H9 (cell line): Measurements from ENCODE around the gene AKR7A2. TPM values are rescaled to one million over a fixed set of nuclear protein-coding genes. Genes with fewer than 3 reads are reported as not detected.

ENCODE experiments used
- DNase-seq: peaks from one replicate; pipeline ENCODE4 v3.0.0-alpha.2; 2017
- H2AFZ ChIP-seq: one replicate; pipeline ENCODE4 v1.6.1; 2013; ENCODE audit warnings: mild to moderate bottlenecking, low read length, control low read depth, moderate library complexity
- H2AK5ac ChIP-seq: 2 replicates; pipeline ENCODE4 v1.6.1; 2013; ENCODE audit warnings: low read length, control low read depth, mixed read lengths; ENCODE audit not compliant: insufficient read length
- H2BK120ac ChIP-seq: one replicate; pipeline ENCODE4 v1.6.1; 2013; ENCODE audit warnings: low read depth, mild to moderate bottlenecking, low read length, control low read depth, inconsistent platforms; ENCODE audit not compliant: poor library complexity, severe bottlenecking
- H2BK12ac ChIP-seq: 2 replicates; pipeline ENCODE4 v1.6.1; 2013; ENCODE audit warnings: low read length, control low read depth, mixed read lengths, low read depth; ENCODE audit not compliant: insufficient read length
- H2BK15ac ChIP-seq: 2 replicates; pipeline ENCODE4 v1.6.1; 2013; ENCODE audit warnings: low read depth, low read length, control low read depth
- H2BK20ac ChIP-seq: one replicate; pipeline ENCODE4 v1.6.1; 2013; ENCODE audit warnings: low read depth, mild to moderate bottlenecking, low read length, control low read depth, inconsistent platforms; ENCODE audit not compliant: poor library complexity, severe bottlenecking
- H2BK5ac ChIP-seq: 2 replicates; pipeline ENCODE4 v1.6.1; 2013; ENCODE audit warnings: low read length, control low read depth, mixed read lengths; ENCODE audit not compliant: insufficient read length
- H3K14ac ChIP-seq: 2 replicates; pipeline ENCODE4 v1.6.1; 2013; ENCODE audit warnings: low read length, control low read depth; ENCODE audit not compliant: insufficient read depth
- H3K18ac ChIP-seq: 2 replicates; pipeline ENCODE4 v1.6.1; 2013; ENCODE audit warnings: low read depth, mild to moderate bottlenecking, mixed read lengths, low read length, control low read depth; ENCODE audit not compliant: insufficient read length
- H3K23ac ChIP-seq: 2 replicates; pipeline ENCODE4 v1.6.1; 2013; ENCODE audit warnings: low read length, control low read depth, mixed read lengths, low read depth; ENCODE audit not compliant: insufficient read length
- H3K23me2 ChIP-seq: 2 replicates; pipeline ENCODE4 v1.6.1; 2013; ENCODE audit warnings: low read depth, mild to moderate bottlenecking, mixed read lengths, low read length, control low read depth; ENCODE audit not compliant: insufficient read length, poor library complexity, severe bottlenecking
- H3K27ac ChIP-seq: 2 replicates; pipeline ENCODE4 v1.5.1; 2013; ENCODE audit warnings: low read length, control low read depth, mixed read lengths, low read depth; ENCODE audit not compliant: insufficient read length
- H3K27me3 ChIP-seq: 2 replicates; pipeline ENCODE4 v1.6.1; 2013; ENCODE audit warnings: low read length, control low read depth, inconsistent platforms; ENCODE audit not compliant: insufficient read depth
- H3K4ac ChIP-seq: 2 replicates; pipeline ENCODE4 v1.6.1; 2013; ENCODE audit warnings: low read depth, mild to moderate bottlenecking, control low read depth, inconsistent platforms, low read length, moderate library complexity
- H3K4me1 ChIP-seq: 2 replicates; pipeline ENCODE4 v1.6.1; 2013; ENCODE audit warnings: low read length, control low read depth, inconsistent platforms; ENCODE audit not compliant: insufficient read depth
- H3K4me2 ChIP-seq: 2 replicates; pipeline ENCODE4 v1.6.1; 2013; ENCODE audit warnings: low read length, control low read depth, mixed read lengths; ENCODE audit not compliant: insufficient read length, insufficient read depth
- H3K56ac ChIP-seq: 2 replicates; pipeline ENCODE4 v1.6.1; 2013; ENCODE audit warnings: low read depth, mild to moderate bottlenecking, mixed read lengths, low read length, control low read depth; ENCODE audit not compliant: insufficient read length
- H3K79me1 ChIP-seq: 2 replicates; pipeline ENCODE4 v1.6.1; 2013; ENCODE audit warnings: low read depth, mild to moderate bottlenecking, moderate library complexity, low read length, control low read depth, inconsistent platforms; ENCODE audit not compliant: insufficient read depth, poor library complexity, severe bottlenecking
- H3K79me2 ChIP-seq: 2 replicates; pipeline ENCODE4 v1.6.1; 2013; ENCODE audit warnings: low read length, control low read depth, inconsistent platforms; ENCODE audit not compliant: insufficient read depth
- H3K9ac ChIP-seq: 2 replicates; pipeline ENCODE4 v1.6.1; 2013; ENCODE audit warnings: low read length, control low read depth, mixed read lengths; ENCODE audit not compliant: insufficient read length; ENCODE audit errors: extremely low read depth
- H3K9me3 ChIP-seq: one replicate; pipeline ENCODE4 v1.6.1; 2013; ENCODE audit warnings: low read depth, low read length, inconsistent platforms; ENCODE audit not compliant: control insufficient read depth
- H3T11ph ChIP-seq: one replicate; pipeline ENCODE4 v1.6.1; 2013; ENCODE audit warnings: mild to moderate bottlenecking, low read length, control low read depth, inconsistent platforms
- H4K20me1 ChIP-seq: one replicate; pipeline ENCODE4 v1.6.1; 2013; ENCODE audit not compliant: control insufficient read depth, insufficient read length, insufficient read depth
- H4K5ac ChIP-seq: 2 replicates; pipeline ENCODE4 v1.6.1; 2013; ENCODE audit warnings: low read depth, mild to moderate bottlenecking, mixed read lengths, low read length, control low read depth; ENCODE audit not compliant: insufficient read length
- H4K8ac ChIP-seq: replicated peaks from 2 replicates; pipeline ENCODE4 v1.6.1; 2013; ENCODE audit warnings: low read length, control low read depth, mixed read lengths, low read depth; ENCODE audit not compliant: insufficient read length
- H4K91ac ChIP-seq: 2 replicates; pipeline ENCODE4 v1.6.1; 2013; ENCODE audit warnings: low read depth, mild to moderate bottlenecking, moderate library complexity, mixed read lengths, low read length, control low read depth; ENCODE audit not compliant: insufficient read length
- H3K27ac Mint-ChIP-seq, 3 experiments: 2 replicates in 2 of 3; 3 replicates in 1 of 3; pipeline ENCODE4 v1.8.0; 2020 to 2021; ENCODE audit warnings: mixed read lengths in 3 of 3, mild to moderate bottlenecking in 1 of 3, moderate library complexity in 1 of 3
- H3K27me3 Mint-ChIP-seq: 2 replicates; pipeline ENCODE4 v1.8.0; 2021; ENCODE audit warnings: low read depth, mild to moderate bottlenecking, moderate library complexity, mixed read lengths
- H3K36me3 Mint-ChIP-seq, 3 experiments: 2 replicates in 2 of 3; 3 replicates in 1 of 3; pipeline ENCODE4 v1.8.0; 2020 to 2021; ENCODE audit warnings: low read depth in 3 of 3, mixed read lengths in 3 of 3; ENCODE audit not compliant: insufficient read depth in 1 of 3
- H3K4me1 Mint-ChIP-seq, 2 experiments: 2 replicates each; pipeline ENCODE4 v1.8.0; 2020; ENCODE audit warnings: mixed read lengths in 2 of 2
- H3K4me3 Mint-ChIP-seq, 2 experiments: 2 replicates in 1 of 2; 3 replicates in 1 of 2; pipeline ENCODE4 v1.8.0; 2020 to 2021; ENCODE audit warnings: mild to moderate bottlenecking in 2 of 2, mixed read lengths in 2 of 2, moderate library complexity in 1 of 2
- H3K9me3 Mint-ChIP-seq, 2 experiments: 2 replicates in 1 of 2; 3 replicates in 1 of 2; pipeline ENCODE4 v1.8.0; 2020; ENCODE audit warnings: mild to moderate bottlenecking in 2 of 2, mixed read lengths in 2 of 2, moderate library complexity in 1 of 2
- WGBS: extraction: QIAGEN DNeasy Blood & Tissue Kit; methylation state at CpG from one replicate; pipeline ENCODE4 v1.1.7; 2013; ENCODE audit warnings: missing lambda C conversion rate, low lambda C conversion rate, mixed read lengths; ENCODE audit not compliant: insufficient read length; ENCODE audit errors: extremely low coverage; 5-methylcytosine and 5-hydroxymethylcytosine counted together
- total RNA-seq: library from RNA; stranded (reverse); gene quantifications from 2 replicates; pipeline ENCODE4 v1.2.1, GENCODE V29; 2021
- TF ChIP-seq, protein P1 (sequence below): fragments of 200-600 bp; sonication (generic); conservative IDR thresholded peaks from 3 replicates; pipeline ENCODE4 v1.8.0; 2021; ENCODE audit warnings: antibody characterized with exemption, mild to moderate bottlenecking

The AKR7A2 gene
- total RNA-seq, 1 experiment from 2014 or later, result 50.3 TPM

DNA sequence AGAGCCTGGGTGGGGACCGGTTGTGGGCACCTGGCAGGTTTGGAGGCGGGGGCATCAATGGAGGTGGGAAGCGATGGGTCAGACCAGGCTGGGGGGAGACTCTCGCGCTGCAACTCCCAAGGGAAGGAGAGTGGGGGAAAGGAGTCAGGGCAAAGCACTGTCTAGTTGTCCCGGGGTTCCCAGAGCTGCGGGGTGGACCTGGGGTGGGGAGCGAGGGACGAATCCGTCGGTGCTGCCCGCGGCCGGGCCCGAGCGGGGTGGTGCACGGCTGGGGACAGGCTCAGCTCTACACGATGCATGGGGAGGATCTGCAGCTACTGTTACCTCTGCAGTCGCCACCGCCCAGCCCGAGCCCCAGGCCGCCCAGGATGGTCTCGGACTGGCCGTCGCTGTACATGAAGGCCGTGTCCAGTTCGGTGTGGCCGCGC is 427 bp downstream of the AKR7A2 start:
- no peaks in the 10 kb centered on the region for H3K9me3 Mint-ChIP-seq
- Histone ChIP-seq H3K27ac (no peak overlapping the region), H4K8ac (no peak overlapping the region), H4K5ac (no peak overlapping the region), H4K91ac (no peak overlapping the region), H3K4me1 (no peaks in the 10 kb centered on the region), H2AFZ (no peak overlapping the region), H2AK5ac (no peak overlapping the region), H3K9ac (peak overlapping the region; percentile 70), H4K20me1 (no peaks in the 10 kb centered on the region), H3K23me2 (peaks cover 13% of the 10 kb centered on the region), H3K56ac (no peak overlapping the region), H3K27me3 (no peaks in the 10 kb centered on the region), H2BK12ac (no peak overlapping the region), H2BK120ac (no peak overlapping the region), H3K9me3 (no peaks in the 10 kb centered on the region), H3K14ac (0 out of 2 replicates have a peak overlapping the region, but pooled peaks have one; percentile 49), H3K4ac (no peak overlapping the region), H3K23ac (no peak overlapping the region), H3K4me2 (peak overlapping the region; percentile 71), H2BK15ac (no peak overlapping the region), H2BK20ac (no peak overlapping the region), H3T11ph (no peak overlapping the region), H3K79me1 (no peaks in the 10 kb centered on the region), H3K18ac (no peak overlapping the region), H2BK5ac (no peak overlapping the region), H3K79me2 (no peaks in the 10 kb centered on the region)
- H3K4me3 Mint-ChIP-seq, result peak overlapping the region; percentile 85 to 89
- H3K36me3 Mint-ChIP-seq, result peaks cover 7 to 26% (median 23%) of the 10 kb centered on the region in 3 experiments
- peak overlapping the region in 1 of 3 experiments; percentile 82; a peak in 1 of 7 replicates for H3K27ac Mint-ChIP-seq
- TF ChIP-seq, protein P1, sequence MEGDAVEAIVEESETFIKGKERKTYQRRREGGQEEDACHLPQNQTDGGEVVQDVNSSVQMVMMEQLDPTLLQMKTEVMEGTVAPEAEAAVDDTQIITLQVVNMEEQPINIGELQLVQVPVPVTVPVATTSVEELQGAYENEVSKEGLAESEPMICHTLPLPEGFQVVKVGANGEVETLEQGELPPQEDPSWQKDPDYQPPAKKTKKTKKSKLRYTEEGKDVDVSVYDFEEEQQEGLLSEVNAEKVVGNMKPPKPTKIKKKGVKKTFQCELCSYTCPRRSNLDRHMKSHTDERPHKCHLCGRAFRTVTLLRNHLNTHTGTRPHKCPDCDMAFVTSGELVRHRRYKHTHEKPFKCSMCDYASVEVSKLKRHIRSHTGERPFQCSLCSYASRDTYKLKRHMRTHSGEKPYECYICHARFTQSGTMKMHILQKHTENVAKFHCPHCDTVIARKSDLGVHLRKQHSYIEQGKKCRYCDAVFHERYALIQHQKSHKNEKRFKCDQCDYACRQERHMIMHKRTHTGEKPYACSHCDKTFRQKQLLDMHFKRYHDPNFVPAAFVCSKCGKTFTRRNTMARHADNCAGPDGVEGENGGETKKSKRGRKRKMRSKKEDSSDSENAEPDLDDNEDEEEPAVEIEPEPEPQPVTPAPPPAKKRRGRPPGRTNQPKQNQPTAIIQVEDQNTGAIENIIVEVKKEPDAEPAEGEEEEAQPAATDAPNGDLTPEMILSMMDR, result no peak
- no peaks in the 10 kb centered on the region; the same call in 1 of the 2 replicates for H3K27me3 Mint-ChIP-seq
- no peak for DNase-seq
- WGBS, result no CpG with 5 or more reads among the region's 29 CpGs
- peaks cover 19% of the 10 kb centered on the region in 2 experiments for H3K4me1 Mint-ChIP-seq
